NT2/D1 (cell line): ENCODE results near the gene DOLPP1.

Source experiments
- YY1 ChIP-seq: IDR thresholded peaks from 2 replicates; pipeline ENCODE4 v1.6.1; 2011; ENCODE audit not compliant: insufficient read length, insufficient read depth
- ZNF274 ChIP-seq: IDR thresholded peaks from 2 replicates; pipeline ENCODE4 v1.6.1; 2011; ENCODE audit warnings: mild to moderate bottlenecking, low read depth, low read length

DNA sequence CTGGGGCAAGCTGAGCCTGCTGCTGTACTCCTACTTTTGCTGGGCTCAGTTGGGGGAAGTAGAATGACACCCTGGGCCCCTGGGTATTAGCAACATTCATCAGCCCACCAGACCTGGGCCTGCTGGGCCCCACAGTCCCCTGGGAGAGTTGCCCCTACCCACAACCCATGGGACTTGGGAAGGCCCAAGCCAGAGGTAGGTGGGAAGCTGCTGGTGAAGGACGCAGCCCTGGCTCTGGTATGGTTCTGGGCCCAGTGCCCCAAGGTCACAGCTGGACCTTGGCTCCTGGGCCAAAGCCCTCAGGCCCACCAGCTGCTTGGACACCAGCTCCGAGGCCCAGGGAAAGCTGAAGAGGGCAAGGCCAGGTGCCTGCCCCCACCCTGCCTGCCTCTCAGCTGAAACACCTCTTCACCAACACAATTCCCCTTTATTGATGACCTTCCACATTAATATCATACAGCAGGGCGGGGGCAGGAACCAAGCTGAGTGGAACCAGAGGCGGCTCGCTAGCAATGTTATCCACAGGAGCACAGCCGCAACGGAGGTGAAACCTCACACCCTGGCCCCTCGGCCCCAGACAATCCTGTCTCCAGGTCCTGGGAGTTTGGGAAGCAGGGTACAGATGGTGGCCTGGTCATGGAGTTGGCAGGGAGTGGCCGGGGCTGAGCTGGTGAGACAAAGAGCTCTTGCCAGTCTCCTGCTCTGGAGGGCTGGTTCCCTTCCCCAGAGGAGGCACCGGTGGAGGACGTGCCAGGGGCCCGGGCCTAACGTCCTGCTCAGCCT is 13.7 kb downstream of the DOLPP1 start:
- no peak for TF ChIP-seq ZNF274
- TF ChIP-seq YY1 = no peak
